ENCODE data around the gene STAMBPL1.
A peak's percentile ranks its signal among the peaks of the same experiment; 100 is the strongest.

STAMBPL1 gene

GRCh38 chr10:88946200-88946599 is 66.2 kb downstream of the STAMBPL1 start:
- peaks cover 0 to 4% of the 10 kb centered on the region in 2 experiments for H3K4me1 ChIP-seq (ENCODE audit: control insufficient read depth in 1 of 2, insufficient read depth in 1 of 2, low read depth in 1 of 2, low read length in 1 of 2)
- no peaks in the 10 kb centered on the region for H3K9me3 ChIP-seq
- H3K27me3 ChIP-seq: no peaks in the 10 kb centered on the region
- no peak overlapping the region for H3K4me3 ChIP-seq (ENCODE audit: low read depth in 1 of 2, low read length in 1 of 2)
- TF ChIP-seq CTCF (IDR thresholded peaks at IDR 0.05): no peak
- H3K27ac ChIP-seq: no peak overlapping the region
- no peaks in the 10 kb centered on the region for H3K36me3 ChIP-seq

GRCh38 chr10:88946965-88947590 is 67.0 kb downstream of the STAMBPL1 start:
- H3K4me3 ChIP-seq (ENCODE audit: low read depth in 1 of 2, low read length in 1 of 2): no peak overlapping the region
- H3K27ac ChIP-seq: no peak overlapping the region
- H3K27me3 ChIP-seq: no peaks in the 10 kb centered on the region
- H3K36me3 ChIP-seq: no peaks in the 10 kb centered on the region
- peaks cover 0 to 4% of the 10 kb centered on the region in 2 experiments for H3K4me1 ChIP-seq (ENCODE audit: control insufficient read depth in 1 of 2, insufficient read depth in 1 of 2, low read depth in 1 of 2, low read length in 1 of 2)
- TF ChIP-seq CTCF (IDR thresholded peaks at IDR 0.05): no peak
- H3K9me3 ChIP-seq: no peaks in the 10 kb centered on the region

- Histone ChIP-seq H3K27me3 (no peaks in the 10 kb centered on the region), H3K4me1 (ENCODE audit: control insufficient read depth in 1 of 2, insufficient read depth in 1 of 2, low read depth in 1 of 2, low read length in 1 of 2) (peaks cover 0 to 4% of the 10 kb centered on the region in 2 experiments), H3K9me3 (no peaks in the 10 kb centered on the region), H3K4me3 (ENCODE audit: low read depth in 1 of 2, low read length in 1 of 2) (no peak overlapping the region), H3K36me3 (no peaks in the 10 kb centered on the region), H3K27ac (no peak overlapping the region)
- TF ChIP-seq CTCF (IDR thresholded peaks at IDR 0.05): no peak
These were observed 69.0 kb downstream of the STAMBPL1 start for GRCh38 chr10:88949051-88949450.

- no peak overlapping the region for H3K27ac ChIP-seq
- H3K36me3 ChIP-seq: no peaks in the 10 kb centered on the region
- TF ChIP-seq CTCF (IDR thresholded peaks at IDR 0.05): no peak
- H3K27me3 ChIP-seq: no peaks in the 10 kb centered on the region
- H3K9me3 ChIP-seq: no peaks in the 10 kb centered on the region
- H3K4me3 ChIP-seq (ENCODE audit: low read depth in 1 of 2, low read length in 1 of 2): no peak overlapping the region
- H3K4me1 ChIP-seq (ENCODE audit: control insufficient read depth in 1 of 2, insufficient read depth in 1 of 2, low read depth in 1 of 2, low read length in 1 of 2): peaks cover 0 to 4% of the 10 kb centered on the region in 2 experiments
These were observed 70.1 kb downstream of the STAMBPL1 start for GRCh38 chr10:88949912-88950837.

- H3K4me3 ChIP-seq (ENCODE audit: low read depth in 1 of 2, low read length in 1 of 2): no peak within 1 kb of the TSS
- no peak for TF ChIP-seq CTCF (IDR thresholded peaks at IDR 0.05)
- no peaks in the 10 kb centered on the region for H3K36me3 ChIP-seq
- H3K4me1 ChIP-seq (ENCODE audit: control insufficient read depth in 1 of 2, insufficient read depth in 1 of 2, low read depth in 1 of 2, low read length in 1 of 2): peaks cover 0 to 4% of the 10 kb centered on the region in 2 experiments
- H3K9me3 ChIP-seq: no peaks in the 10 kb centered on the region
- no peaks in the 10 kb centered on the region for H3K27me3 ChIP-seq
- peak within 1 kb of the TSS; percentile 39 for H3K27ac ChIP-seq
These were observed 72.6 kb downstream of the STAMBPL1 start, which contains the start of gene ACTA2 for GRCh38 chr10:88952647-88953111. ACTA2 (minus strand) TSS chr10:88952773; CDS start chr10:88948930, 3,843 bp downstream.

Data from neutrophil (primary cell).